Measurements from ENCODE around the gene CENPM. TPM values are rescaled to one million over a fixed set of nuclear protein-coding genes. Genes with fewer than 3 reads are reported as not detected.

Gene CENPM
- polyA plus RNA-seq, 3 donors from 2014 or later = 4.3 to 9.3 (median 5.5) TPM

DNA sequence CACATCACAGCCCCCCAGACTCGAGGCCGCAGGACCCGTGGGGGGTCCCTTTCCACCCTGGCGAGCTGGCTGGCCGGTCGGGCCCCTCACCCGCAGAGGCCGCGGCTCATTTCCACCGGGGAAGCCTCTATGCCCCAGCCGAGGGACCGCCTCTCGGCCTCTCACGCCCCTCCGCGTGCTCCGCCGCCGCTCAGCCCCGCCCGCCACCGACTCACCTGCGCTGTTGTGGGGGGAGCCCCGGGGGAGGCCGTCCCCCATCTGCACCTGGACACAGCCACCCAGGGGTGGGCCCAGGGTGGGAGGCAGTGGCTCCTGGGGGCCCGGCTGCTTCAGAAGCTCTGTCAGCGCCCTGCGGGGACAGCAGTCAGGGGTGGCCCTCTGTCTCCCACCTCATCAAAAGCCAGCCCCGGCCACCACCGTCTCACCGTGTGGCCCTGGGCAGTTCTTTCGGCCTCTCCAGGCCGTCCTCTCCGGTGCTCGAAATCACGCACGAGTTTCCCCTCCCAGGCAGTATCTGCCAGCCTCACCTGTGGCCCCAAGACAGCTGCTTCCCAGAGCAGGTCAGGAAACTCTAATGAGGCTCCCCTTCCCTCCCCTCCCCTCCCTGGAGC is 35.8 kb downstream of the CENPM start:
- peak overlapping the region; percentile 58 to 70 (median 66) for H3K4me3 Mint-ChIP-seq
- no peak for DNase-seq
- H3K27me3 Mint-ChIP-seq (ENCODE audit: low read depth in 3 of 3) = peaks cover 17 to 26% (median 17%) of the 10 kb centered on the region in 3 donors
- no peaks in the 10 kb centered on the region for H3K36me3 Mint-ChIP-seq
- H3K4me1 Mint-ChIP-seq = peaks cover 27 to 29% of the 10 kb centered on the region in 2 donors
- no peak overlapping the region for H3K27ac Mint-ChIP-seq
- H3K9me3 Mint-ChIP-seq = no peaks in the 10 kb centered on the region

GRCh38 chr22:41910050-41911000 is 36.6 kb downstream of the CENPM start:
- Mint-ChIP-seq H3K4me3 (peak overlapping the region in 4 of 5 donors; percentile 35 to 66 (median 62)), H3K36me3 (peaks cover 0 to 6% (median 5%) of the 10 kb centered on the region in 3 donors), H3K27me3 (ENCODE audit: low read depth in 3 of 3) (peaks cover 13 to 20% (median 14%) of the 10 kb centered on the region in 3 donors), H3K4me1 (peaks cover 26 to 27% of the 10 kb centered on the region in 2 donors), H3K9me3 (no peaks in the 10 kb centered on the region), H3K27ac (no peak overlapping the region)
- no peak for DNase-seq

DNA sequence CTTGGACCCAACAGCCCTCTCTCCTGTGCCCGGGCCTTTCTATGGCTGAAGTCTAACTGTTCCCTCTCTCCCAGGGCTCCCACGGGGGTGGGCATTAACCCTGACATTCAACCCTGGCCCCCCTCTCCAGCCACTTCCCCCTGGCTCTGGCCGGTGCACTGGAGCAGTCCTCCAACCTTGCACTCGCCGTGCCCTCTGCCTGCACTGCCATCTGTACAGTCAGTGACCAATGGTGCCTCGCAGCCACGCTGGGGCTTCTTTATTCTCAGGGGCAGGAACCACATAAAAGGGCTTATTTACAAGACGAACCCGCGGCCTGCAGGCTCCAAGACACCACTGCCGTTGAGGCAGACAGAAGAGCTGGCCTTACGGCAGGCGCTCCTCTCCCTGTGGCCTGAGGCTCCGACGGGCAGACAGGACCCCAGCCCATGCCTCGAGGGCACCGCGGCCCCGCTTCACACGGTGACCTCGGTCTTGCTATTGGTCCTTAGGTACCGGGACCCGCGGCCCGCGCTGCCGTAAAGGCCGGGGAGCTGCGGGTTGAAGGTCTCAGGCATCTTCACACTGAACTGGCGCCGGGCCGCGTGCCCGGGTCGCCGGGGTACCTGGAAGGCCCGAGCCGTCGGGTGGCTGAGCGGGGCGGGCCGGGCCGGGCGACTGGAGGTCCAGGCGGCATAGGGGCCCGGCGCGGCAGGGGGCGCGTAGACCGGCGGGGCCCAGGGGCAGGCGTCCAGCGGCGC is 37.5 kb downstream of the CENPM start:
- Mint-ChIP-seq H3K27me3 (ENCODE audit: low read depth in 3 of 3) (peaks cover 10 to 20% (median 13%) of the 10 kb centered on the region in 3 donors), H3K27ac (peak overlapping the region in 1 of 6 donors; percentile 65), H3K4me3 (peak overlapping the region; percentile 65 to 79 (median 76)), H3K4me1 (peaks cover 26 to 27% of the 10 kb centered on the region in 2 donors), H3K9me3 (no peaks in the 10 kb centered on the region), H3K36me3 (peaks cover 0 to 6% (median 5%) of the 10 kb centered on the region in 3 donors)
- no peak for DNase-seq

- H3K4me1 Mint-ChIP-seq = peaks cover 26 to 27% of the 10 kb centered on the region in 2 donors
- H3K27ac Mint-ChIP-seq = peak overlapping the region in 4 of 6 donors; percentile 62 to 71 (median 70)
- peak in 1 of 3 donors; percentile 19 for DNase-seq
- H3K4me3 Mint-ChIP-seq = peak overlapping the region; percentile 67 to 82 (median 73)
- H3K36me3 Mint-ChIP-seq = peaks cover 0 to 7% (median 5%) of the 10 kb centered on the region in 3 donors
- peaks cover 10 to 20% (median 13%) of the 10 kb centered on the region in 3 donors for H3K27me3 Mint-ChIP-seq (ENCODE audit: low read depth in 3 of 3)
- H3K9me3 Mint-ChIP-seq = no peaks in the 10 kb centered on the region
Observed at GRCh38 chr22:41908411-41909309, 38.3 kb downstream of the CENPM start.

DNA sequence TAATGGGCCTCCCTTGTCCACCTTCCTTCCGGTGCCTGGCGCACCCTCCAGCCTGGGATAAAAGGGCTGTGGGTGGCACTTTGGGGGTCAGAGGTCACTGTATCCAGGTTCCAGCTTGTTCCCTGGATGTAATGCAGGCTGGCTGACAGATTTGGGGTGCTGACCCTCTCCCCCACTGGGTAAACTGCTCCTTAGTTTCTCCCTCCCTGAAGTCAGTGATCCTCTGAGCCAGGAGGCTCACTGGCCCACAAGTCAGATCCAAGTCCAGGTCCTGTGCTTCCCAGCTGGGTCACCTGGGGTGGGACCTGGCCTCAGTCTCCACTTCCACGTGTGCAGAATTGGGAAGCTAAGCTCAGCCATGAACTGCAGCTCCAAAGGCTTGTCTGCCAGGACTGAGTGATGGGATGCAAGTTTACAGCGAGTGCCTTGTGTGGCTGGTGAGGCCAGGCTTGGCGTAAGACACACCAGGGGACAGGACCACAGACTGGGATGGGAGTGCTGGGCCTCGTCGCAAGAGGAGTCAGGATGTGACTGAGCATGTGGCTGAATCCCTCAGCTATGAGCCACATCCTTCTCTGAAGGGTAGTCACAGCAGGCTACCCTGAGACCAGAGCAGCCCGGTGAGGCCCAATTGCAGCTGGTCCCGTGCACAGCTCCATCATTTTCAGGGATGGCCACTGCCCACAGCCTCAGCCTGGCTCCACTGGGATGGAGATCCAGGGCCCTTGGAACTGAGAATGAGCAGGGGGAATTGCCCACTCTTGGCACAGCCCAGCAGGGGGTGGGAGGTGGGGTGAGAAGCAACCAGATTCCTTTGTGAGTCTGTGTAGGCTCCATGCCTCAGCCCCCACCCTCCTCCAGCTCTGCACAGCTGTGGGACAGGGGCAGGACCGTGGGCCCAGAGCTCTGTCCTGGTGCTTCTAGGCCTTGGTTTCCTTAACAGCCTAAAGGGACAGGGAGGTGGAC is 39.2 kb downstream of the CENPM start:
- Mint-ChIP-seq H3K27ac (peak overlapping the region in 4 of 6 donors; percentile 65 to 81 (median 67)), H3K9me3 (no peaks in the 10 kb centered on the region), H3K4me1 (peaks cover 26 to 27% of the 10 kb centered on the region in 2 donors), H3K27me3 (ENCODE audit: low read depth in 3 of 3) (peaks cover 7 to 16% (median 7%) of the 10 kb centered on the region in 3 donors), H3K4me3 (peak overlapping the region; percentile 21 to 82 (median 71)), H3K36me3 (peaks cover 0 to 9% (median 5%) of the 10 kb centered on the region in 3 donors)
- no peak for DNase-seq

- Mint-ChIP-seq H3K4me1 (peaks cover 24 to 27% of the 10 kb centered on the region in 2 donors), H3K27me3 (ENCODE audit: low read depth in 3 of 3) (peaks cover 4 to 13% (median 7%) of the 10 kb centered on the region in 3 donors), H3K36me3 (peaks cover 0 to 9% (median 5%) of the 10 kb centered on the region in 3 donors), H3K4me3 (no peak overlapping the region), H3K27ac (no peak overlapping the region), H3K9me3 (no peaks in the 10 kb centered on the region)
- DNase-seq = no peak
Observed at GRCh38 chr22:41906822-41907221, 40.1 kb downstream of the CENPM start.

DNA sequence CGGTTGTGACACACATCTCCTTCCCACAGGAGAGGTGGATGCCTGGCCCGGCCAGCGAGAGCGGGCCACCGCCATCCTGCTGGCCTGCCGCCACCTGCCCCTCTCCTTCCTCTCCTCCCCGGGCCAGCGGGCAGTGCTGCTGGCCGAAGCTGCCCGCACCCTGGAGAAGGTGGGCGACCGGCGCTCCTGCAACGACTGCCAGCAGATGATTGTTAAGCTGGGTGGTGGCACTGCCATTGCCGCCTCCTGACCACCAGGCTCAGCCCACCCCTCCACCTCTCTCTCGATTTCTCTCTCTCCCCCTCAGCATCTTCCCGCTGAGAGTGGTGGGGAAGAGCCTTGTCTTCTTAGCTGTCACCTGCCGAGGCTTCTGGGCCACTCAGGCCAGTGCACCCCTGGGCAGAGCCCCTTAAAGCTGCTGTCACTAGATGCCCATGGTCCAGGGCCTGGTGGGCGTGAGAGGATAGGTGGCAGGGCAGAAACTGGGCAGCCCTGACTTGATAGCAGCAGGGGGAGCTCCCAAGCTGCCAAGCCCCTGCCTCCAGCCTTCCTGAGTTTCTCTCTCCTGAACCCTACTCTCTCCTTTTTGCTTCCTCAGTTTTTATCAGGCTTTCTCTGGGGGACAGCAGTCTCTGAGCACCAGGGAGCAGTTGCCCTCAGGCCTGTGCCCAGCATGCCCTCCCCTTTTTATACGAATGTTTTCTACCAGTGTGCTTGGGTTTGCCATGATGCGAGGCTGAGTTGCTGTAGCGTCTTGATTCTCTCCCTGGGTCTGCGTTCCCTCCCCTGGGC is 41.3 kb downstream of the CENPM start:
- no peaks in the 10 kb centered on the region for H3K9me3 Mint-ChIP-seq
- no peak overlapping the region for H3K4me3 Mint-ChIP-seq
- DNase-seq = no peak
- peaks cover 22 to 23% of the 10 kb centered on the region in 2 donors for H3K4me1 Mint-ChIP-seq
- H3K36me3 Mint-ChIP-seq = peaks cover 0 to 9% (median 5%) of the 10 kb centered on the region in 3 donors
- H3K27me3 Mint-ChIP-seq (ENCODE audit: low read depth in 3 of 3) = peaks cover 2 to 8% (median 3%) of the 10 kb centered on the region in 3 donors
- peak overlapping the region in 1 of 6 donors; percentile 49 for H3K27ac Mint-ChIP-seq

GRCh38 chr22:41904450-41905410 is 42.2 kb downstream of the CENPM start:
- Mint-ChIP-seq H3K9me3 (no peaks in the 10 kb centered on the region), H3K4me1 (peaks cover 22 to 23% of the 10 kb centered on the region in 2 donors), H3K36me3 (peaks cover 0 to 14% (median 5%) of the 10 kb centered on the region in 3 donors), H3K27me3 (ENCODE audit: low read depth in 3 of 3) (peaks cover 2 to 8% (median 3%) of the 10 kb centered on the region in 3 donors), H3K4me3 (no peak overlapping the region), H3K27ac (peak overlapping the region in 1 of 6 donors; percentile 72)
- no peak for DNase-seq

DNA sequence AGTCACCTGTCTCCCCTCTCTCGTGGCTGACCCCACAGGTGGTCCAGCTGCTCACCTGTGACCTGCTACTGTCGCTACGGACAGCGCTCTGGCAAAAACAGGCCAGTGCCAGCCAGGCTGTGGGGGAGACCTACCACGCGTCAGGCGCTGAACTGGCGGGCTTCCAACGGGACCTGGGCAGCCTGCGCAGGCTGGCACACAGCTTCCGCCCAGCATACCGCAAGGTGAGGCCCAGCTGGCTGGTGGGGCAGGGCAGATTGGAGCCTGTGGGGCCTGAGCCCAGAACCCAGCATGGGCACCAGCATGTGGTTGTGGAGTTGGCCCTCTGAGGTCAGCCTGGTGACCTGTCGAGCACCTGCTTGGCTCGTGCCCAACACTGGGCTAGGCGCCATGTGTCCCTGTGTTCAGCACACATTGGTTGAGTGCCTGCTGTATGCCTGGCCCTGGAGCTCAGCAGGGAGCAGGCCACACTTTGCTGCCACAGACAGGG is 44.0 kb downstream of the CENPM start:
- H3K9me3 Mint-ChIP-seq = no peaks in the 10 kb centered on the region
- no peak overlapping the region for H3K4me3 Mint-ChIP-seq
- H3K36me3 Mint-ChIP-seq = peaks cover 3 to 17% (median 5%) of the 10 kb centered on the region in 3 donors
- DNase-seq = no peak
- no peak overlapping the region for H3K27ac Mint-ChIP-seq
- peaks cover 0 to 2% (median 1%) of the 10 kb centered on the region in 3 donors for H3K27me3 Mint-ChIP-seq (ENCODE audit: low read depth in 3 of 3)
- peaks cover 6% of the 10 kb centered on the region in 2 donors for H3K4me1 Mint-ChIP-seq

- H3K27me3 Mint-ChIP-seq (ENCODE audit: low read depth in 3 of 3) = peaks cover 0 to 2% (median 1%) of the 10 kb centered on the region in 3 donors
- H3K4me1 Mint-ChIP-seq = no peaks in the 10 kb centered on the region
- no peak overlapping the region for H3K4me3 Mint-ChIP-seq
- H3K27ac Mint-ChIP-seq = no peak overlapping the region
- H3K36me3 Mint-ChIP-seq = peaks cover 5 to 25% (median 8%) of the 10 kb centered on the region in 3 donors
- no peak for DNase-seq
- no peaks in the 10 kb centered on the region for H3K9me3 Mint-ChIP-seq
Observed at GRCh38 chr22:41902016-41902415, 44.9 kb downstream of the CENPM start.

All from immature natural killer cell (primary cell).